ENCODE data around the gene PRKAA1.

Gene PRKAA1

DNA sequence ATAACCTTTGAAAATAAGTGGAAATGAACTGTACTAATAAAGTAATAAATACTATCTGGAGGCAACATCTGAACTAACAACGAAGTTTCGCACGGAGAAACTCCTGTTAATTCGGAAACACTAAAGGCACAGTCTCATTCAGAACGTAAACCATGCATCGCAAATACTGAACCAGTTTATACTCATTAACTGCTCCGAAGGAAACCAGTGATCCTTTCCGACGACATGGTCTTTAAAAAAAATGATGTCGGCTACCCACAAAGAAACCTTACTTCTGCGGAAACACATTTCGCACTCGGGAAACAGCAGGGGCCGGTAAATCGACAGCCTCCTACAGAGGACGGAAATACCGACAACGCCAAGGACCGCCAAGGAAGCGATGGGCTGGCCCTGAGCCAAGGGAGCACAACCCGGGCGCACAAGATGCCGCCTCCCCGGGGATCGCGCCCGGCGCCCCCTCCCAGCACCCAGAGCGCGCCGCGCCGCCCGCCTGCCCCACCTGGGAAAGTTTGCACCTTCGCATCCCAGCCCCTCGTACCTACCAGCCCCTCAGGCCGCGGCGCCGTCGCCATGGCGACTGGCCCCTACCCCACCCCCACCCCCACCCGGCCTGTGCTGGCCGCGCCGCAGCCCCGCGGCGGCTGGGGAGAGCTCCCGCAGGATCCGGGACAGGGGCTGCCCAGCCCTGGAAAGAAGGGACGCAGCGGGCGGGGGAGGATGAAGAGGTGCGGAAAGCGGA, 732 bp downstream of the PRKAA1 start (continued):
- TF ChIP-seq, protein P1, sequence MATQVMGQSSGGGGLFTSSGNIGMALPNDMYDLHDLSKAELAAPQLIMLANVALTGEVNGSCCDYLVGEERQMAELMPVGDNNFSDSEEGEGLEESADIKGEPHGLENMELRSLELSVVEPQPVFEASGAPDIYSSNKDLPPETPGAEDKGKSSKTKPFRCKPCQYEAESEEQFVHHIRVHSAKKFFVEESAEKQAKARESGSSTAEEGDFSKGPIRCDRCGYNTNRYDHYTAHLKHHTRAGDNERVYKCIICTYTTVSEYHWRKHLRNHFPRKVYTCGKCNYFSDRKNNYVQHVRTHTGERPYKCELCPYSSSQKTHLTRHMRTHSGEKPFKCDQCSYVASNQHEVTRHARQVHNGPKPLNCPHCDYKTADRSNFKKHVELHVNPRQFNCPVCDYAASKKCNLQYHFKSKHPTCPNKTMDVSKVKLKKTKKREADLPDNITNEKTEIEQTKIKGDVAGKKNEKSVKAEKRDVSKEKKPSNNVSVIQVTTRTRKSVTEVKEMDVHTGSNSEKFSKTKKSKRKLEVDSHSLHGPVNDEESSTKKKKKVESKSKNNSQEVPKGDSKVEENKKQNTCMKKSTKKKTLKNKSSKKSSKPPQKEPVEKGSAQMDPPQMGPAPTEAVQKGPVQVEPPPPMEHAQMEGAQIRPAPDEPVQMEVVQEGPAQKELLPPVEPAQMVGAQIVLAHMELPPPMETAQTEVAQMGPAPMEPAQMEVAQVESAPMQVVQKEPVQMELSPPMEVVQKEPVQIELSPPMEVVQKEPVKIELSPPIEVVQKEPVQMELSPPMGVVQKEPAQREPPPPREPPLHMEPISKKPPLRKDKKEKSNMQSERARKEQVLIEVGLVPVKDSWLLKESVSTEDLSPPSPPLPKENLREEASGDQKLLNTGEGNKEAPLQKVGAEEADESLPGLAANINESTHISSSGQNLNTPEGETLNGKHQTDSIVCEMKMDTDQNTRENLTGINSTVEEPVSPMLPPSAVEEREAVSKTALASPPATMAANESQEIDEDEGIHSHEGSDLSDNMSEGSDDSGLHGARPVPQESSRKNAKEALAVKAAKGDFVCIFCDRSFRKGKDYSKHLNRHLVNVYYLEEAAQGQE (tag by site-specific recombination; IDR thresholded peaks at IDR 0.05): peak; percentile 14; the same call in 1 of the 2 replicates
- TF ChIP-seq ZNF423 (tag by site-specific recombination; IDR thresholded peaks at IDR 0.05) (peak; percentile 98), ZNF558 (tag by site-specific recombination; IDR thresholded peaks at IDR 0.05) (peak; percentile 48; the same call in 1 of the 2 replicates), ZNF624 (tag by site-specific recombination; IDR thresholded peaks at IDR 0.05) (no peak), ZNF121 (tag by site-specific recombination; IDR thresholded peaks at IDR 0.05) (peak; percentile 59), ZNF133 (tag by site-specific recombination; IDR thresholded peaks at IDR 0.05) (no peak), ZBTB17 (tag by site-specific recombination; IDR thresholded peaks at IDR 0.05) (peak; percentile 78), ZNF174 (tag by site-specific recombination; IDR thresholded peaks at IDR 0.05) (no peak), ZNF155 (tag by site-specific recombination; IDR thresholded peaks at IDR 0.05) (no peak), ZNF184 (tag by site-specific recombination; IDR thresholded peaks at IDR 0.05) (0 out of 2 replicates have a peak, but pooled peaks have one; percentile 14), ZBTB8A (tag by site-specific recombination; IDR thresholded peaks at IDR 0.05) (peak; percentile 97), SP2 (tag by site-specific recombination; IDR thresholded peaks at IDR 0.05) (peak; percentile 59), ZNF394 (tag by site-specific recombination; IDR thresholded peaks at IDR 0.05; ENCODE audit: borderline replicate concordance) (0 out of 2 replicates have a peak, but pooled peaks have one; percentile 17), ZNF2 (tag by site-specific recombination; IDR thresholded peaks at IDR 0.05) (peak; percentile 37; the same call in 1 of the 2 replicates)
- TF ChIP-seq, protein P2, sequence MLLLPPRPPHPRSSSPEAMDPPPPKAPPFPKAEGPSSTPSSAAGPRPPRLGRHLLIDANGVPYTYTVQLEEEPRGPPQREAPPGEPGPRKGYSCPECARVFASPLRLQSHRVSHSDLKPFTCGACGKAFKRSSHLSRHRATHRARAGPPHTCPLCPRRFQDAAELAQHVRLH (tag by site-specific recombination; IDR thresholded peaks at IDR 0.05): peak; percentile 59; the same call in 1 of the 2 replicates
- TF ChIP-seq, protein P3, sequence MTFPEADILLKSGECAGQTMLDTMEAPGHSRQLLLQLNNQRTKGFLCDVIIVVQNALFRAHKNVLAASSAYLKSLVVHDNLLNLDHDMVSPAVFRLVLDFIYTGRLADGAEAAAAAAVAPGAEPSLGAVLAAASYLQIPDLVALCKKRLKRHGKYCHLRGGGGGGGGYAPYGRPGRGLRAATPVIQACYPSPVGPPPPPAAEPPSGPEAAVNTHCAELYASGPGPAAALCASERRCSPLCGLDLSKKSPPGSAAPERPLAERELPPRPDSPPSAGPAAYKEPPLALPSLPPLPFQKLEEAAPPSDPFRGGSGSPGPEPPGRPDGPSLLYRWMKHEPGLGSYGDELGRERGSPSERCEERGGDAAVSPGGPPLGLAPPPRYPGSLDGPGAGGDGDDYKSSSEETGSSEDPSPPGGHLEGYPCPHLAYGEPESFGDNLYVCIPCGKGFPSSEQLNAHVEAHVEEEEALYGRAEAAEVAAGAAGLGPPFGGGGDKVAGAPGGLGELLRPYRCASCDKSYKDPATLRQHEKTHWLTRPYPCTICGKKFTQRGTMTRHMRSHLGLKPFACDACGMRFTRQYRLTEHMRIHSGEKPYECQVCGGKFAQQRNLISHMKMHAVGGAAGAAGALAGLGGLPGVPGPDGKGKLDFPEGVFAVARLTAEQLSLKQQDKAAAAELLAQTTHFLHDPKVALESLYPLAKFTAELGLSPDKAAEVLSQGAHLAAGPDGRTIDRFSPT (tag by site-specific recombination; IDR thresholded peaks at IDR 0.05): peak; percentile 74; the same call in 1 of the 2 replicates
- TF ChIP-seq, protein P4, sequence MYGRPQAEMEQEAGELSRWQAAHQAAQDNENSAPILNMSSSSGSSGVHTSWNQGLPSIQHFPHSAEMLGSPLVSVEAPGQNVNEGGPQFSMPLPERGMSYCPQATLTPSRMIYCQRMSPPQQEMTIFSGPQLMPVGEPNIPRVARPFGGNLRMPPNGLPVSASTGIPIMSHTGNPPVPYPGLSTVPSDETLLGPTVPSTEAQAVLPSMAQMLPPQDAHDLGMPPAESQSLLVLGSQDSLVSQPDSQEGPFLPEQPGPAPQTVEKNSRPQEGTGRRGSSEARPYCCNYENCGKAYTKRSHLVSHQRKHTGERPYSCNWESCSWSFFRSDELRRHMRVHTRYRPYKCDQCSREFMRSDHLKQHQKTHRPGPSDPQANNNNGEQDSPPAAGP (tag by site-specific recombination; IDR thresholded peaks at IDR 0.05): peak; percentile 57
- TF ChIP-seq, protein P5, sequence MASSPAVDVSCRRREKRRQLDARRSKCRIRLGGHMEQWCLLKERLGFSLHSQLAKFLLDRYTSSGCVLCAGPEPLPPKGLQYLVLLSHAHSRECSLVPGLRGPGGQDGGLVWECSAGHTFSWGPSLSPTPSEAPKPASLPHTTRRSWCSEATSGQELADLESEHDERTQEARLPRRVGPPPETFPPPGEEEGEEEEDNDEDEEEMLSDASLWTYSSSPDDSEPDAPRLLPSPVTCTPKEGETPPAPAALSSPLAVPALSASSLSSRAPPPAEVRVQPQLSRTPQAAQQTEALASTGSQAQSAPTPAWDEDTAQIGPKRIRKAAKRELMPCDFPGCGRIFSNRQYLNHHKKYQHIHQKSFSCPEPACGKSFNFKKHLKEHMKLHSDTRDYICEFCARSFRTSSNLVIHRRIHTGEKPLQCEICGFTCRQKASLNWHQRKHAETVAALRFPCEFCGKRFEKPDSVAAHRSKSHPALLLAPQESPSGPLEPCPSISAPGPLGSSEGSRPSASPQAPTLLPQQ (tag by site-specific recombination; IDR thresholded peaks at IDR 0.05): peak; percentile 51; the same call in 1 of the 2 replicates
- TF ChIP-seq, protein P6, sequence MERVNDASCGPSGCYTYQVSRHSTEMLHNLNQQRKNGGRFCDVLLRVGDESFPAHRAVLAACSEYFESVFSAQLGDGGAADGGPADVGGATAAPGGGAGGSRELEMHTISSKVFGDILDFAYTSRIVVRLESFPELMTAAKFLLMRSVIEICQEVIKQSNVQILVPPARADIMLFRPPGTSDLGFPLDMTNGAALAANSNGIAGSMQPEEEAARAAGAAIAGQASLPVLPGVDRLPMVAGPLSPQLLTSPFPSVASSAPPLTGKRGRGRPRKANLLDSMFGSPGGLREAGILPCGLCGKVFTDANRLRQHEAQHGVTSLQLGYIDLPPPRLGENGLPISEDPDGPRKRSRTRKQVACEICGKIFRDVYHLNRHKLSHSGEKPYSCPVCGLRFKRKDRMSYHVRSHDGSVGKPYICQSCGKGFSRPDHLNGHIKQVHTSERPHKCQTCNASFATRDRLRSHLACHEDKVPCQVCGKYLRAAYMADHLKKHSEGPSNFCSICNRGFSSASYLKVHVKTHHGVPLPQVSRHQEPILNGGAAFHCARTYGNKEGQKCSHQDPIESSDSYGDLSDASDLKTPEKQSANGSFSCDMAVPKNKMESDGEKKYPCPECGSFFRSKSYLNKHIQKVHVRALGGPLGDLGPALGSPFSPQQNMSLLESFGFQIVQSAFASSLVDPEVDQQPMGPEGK (tag by site-specific recombination; IDR thresholded peaks at IDR 0.05): peak; percentile 93

All from HEK293 (cell line).